Liver (tissue), 9 donors: ENCODE data around the gene MYL6B. TPM values are rescaled to one million over a fixed set of nuclear protein-coding genes. Genes with fewer than 3 reads are reported as not detected.

Experiments
- DNase-seq: peaks from one replicate; pipeline ENCODE4 v3.0.0-alpha.2; 2017; ENCODE audit warnings: low spot score
- H3K27ac ChIP-seq, 2 donors: one replicate each; pipeline ENCODE4 v1.7.0; 2013; ENCODE audit warnings: inconsistent platforms in 2 of 2, low read length in 2 of 2, control low read depth in 1 of 2, low read depth in 1 of 2, mild to moderate bottlenecking in 1 of 2
- H3K27me3 ChIP-seq, 4 donors: one replicate each; pipeline versions ENCODE4 v1.6.1 to v1.7.0; 2013; ENCODE audit warnings: low read length in 3 of 4, inconsistent platforms in 1 of 4, mild to moderate bottlenecking in 1 of 4, moderate library complexity in 1 of 4; ENCODE audit not compliant: control insufficient read depth in 4 of 4, insufficient read depth in 4 of 4
- H3K36me3 ChIP-seq, 4 donors: one replicate each; pipeline versions ENCODE4 v1.6.1 to v1.7.0; 2013; ENCODE audit warnings: low read length in 3 of 4, mild to moderate bottlenecking in 3 of 4, low read depth in 1 of 4, moderate library complexity in 1 of 4; ENCODE audit not compliant: control insufficient read depth in 4 of 4, insufficient read depth in 3 of 4
- H3K4me1 ChIP-seq, 4 donors: one replicate each; pipeline versions ENCODE4 v1.6.1 to v1.7.0; 2013; ENCODE audit warnings: low read length in 3 of 4, mild to moderate bottlenecking in 3 of 4, moderate library complexity in 1 of 4; ENCODE audit not compliant: control insufficient read depth in 4 of 4, insufficient read depth in 4 of 4
- H3K4me3 ChIP-seq, 3 donors: one replicate each; pipeline versions ENCODE4 v1.6.1 to v1.7.0; 2013; ENCODE audit warnings: low read length in 3 of 3, control low read depth in 1 of 3, low read depth in 1 of 3, mild to moderate bottlenecking in 1 of 3
- H3K9ac ChIP-seq, 2 donors: one replicate each; pipeline ENCODE4 v1.7.0; 2013; ENCODE audit warnings: low read length in 2 of 2, mild to moderate bottlenecking in 2 of 2, moderate library complexity in 2 of 2, control low read depth in 1 of 2, low read depth in 1 of 2
- H3K9me3 ChIP-seq, 4 donors: one replicate each; pipeline versions ENCODE4 v1.6.1 to v1.7.0; 2013; ENCODE audit warnings: low read length in 3 of 4; ENCODE audit not compliant: control insufficient read depth in 4 of 4
- ATF3 ChIP-seq: IDR thresholded peaks from 2 replicates; pipeline ENCODE4 v1.6.1; 2016; ENCODE audit warnings: antibody characterized with exemption
- EGR1 ChIP-seq, 2 donors: IDR thresholded peaks; 2 replicates each; pipeline ENCODE4 v1.6.1; 2016 to 2018; ENCODE audit warnings: antibody characterized with exemption in 2 of 2, low read depth in 2 of 2
- GABPA ChIP-seq, 2 donors: IDR thresholded peaks in 1 of 2; conservative IDR thresholded peaks in 1 of 2; 2 replicates each; pipeline ENCODE4 v1.6.1; 2016; ENCODE audit warnings: antibody characterized with exemption in 2 of 2, mild to moderate bottlenecking in 1 of 2, moderate library complexity in 1 of 2
- HNF4A ChIP-seq, 2 donors: conservative IDR thresholded peaks; 2 replicates each; pipeline ENCODE4 v1.6.1; 2016; ENCODE audit warnings: antibody characterized with exemption in 2 of 2, mild to moderate bottlenecking in 2 of 2
- HNF4G ChIP-seq: IDR thresholded peaks from 2 replicates; pipeline ENCODE4 v1.6.1; 2016; ENCODE audit warnings: antibody characterized with exemption
- MAX ChIP-seq: IDR thresholded peaks from 2 replicates; pipeline ENCODE4 v1.6.1; 2016; ENCODE audit warnings: antibody characterized with exemption
- NR2F2 ChIP-seq: IDR thresholded peaks from 2 replicates; pipeline ENCODE4 v1.6.1; 2016; ENCODE audit warnings: antibody characterized with exemption
- RAD21 ChIP-seq, 2 donors: IDR thresholded peaks; 2 replicates each; pipeline ENCODE4 v1.6.1; 2016; ENCODE audit warnings: antibody characterized with exemption in 2 of 2, mild to moderate bottlenecking in 2 of 2
- RXRA ChIP-seq, 2 donors: IDR thresholded peaks; 2 replicates each; pipeline ENCODE4 v1.6.1; 2017 to 2018; ENCODE audit warnings: antibody characterized with exemption in 2 of 2, mild to moderate bottlenecking in 1 of 2
- SP1 ChIP-seq: IDR thresholded peaks from 2 replicates; pipeline ENCODE4 v1.6.1; 2018; ENCODE audit warnings: antibody characterized with exemption, mild to moderate bottlenecking
- TAF1 ChIP-seq: conservative IDR thresholded peaks from 2 replicates; pipeline ENCODE4 v1.6.1; 2016; ENCODE audit warnings: antibody characterized with exemption, mild to moderate bottlenecking
- YY1 ChIP-seq: IDR thresholded peaks from 2 replicates; pipeline ENCODE4 v1.6.1; 2016; ENCODE audit warnings: antibody characterized with exemption, mild to moderate bottlenecking
- WGBS: extraction: QIAGEN DNeasy Blood & Tissue Kit; methylation state at CpG from one replicate; pipeline ENCODE4 v1.1.7; 2013; 5-methylcytosine and 5-hydroxymethylcytosine counted together
- polyA plus RNA-seq, 2 donors: library from polyadenylated mRNA; stranded (reverse) in 1 of 2; unstranded in 1 of 2; fragments of 200-250 nt in 1 of 2; fragments of >200 nt in 1 of 2; fragmentation: Nextera tagmentation in 1 of 2; extraction: Ambion mirVana in 1 of 2; gene quantifications; one replicate each; pipeline versions ENCODE4 v1.2.1 to v1.2.3, GENCODE V29; 2013 to 2015
- total RNA-seq, 2 donors: library from RNA; depleted of rRNA; stranded (reverse); fragments of >200 nt; gene quantifications; one replicate each; pipeline ENCODE4 v1.2.3, GENCODE V29; 2014
- TF ChIP-seq, protein P1 (sequence below): fragments of 150-350 bp; IDR thresholded peaks from 2 replicates; pipeline ENCODE4 v1.5.1; 2017; ENCODE audit warnings: improper control_type of control experiment, low read depth, low read length; ENCODE audit not compliant: missing input control
- TF ChIP-seq, protein P2 (sequence below): IDR thresholded peaks from 2 replicates; pipeline ENCODE4 v1.6.1; 2016; ENCODE audit warnings: antibody characterized with exemption
- TF ChIP-seq, protein P3 (sequence below): IDR thresholded peaks from 2 replicates; pipeline ENCODE4 v1.6.1; 2016; ENCODE audit warnings: antibody characterized with exemption, mild to moderate bottlenecking
- donor health status: healthy.
- donor health status: healthy.
- donor health status: healthy.
- donor health status: healthy.
- donor health status: healthy.

The MYL6B gene
- total and polyA plus RNA-seq, 4 donors = 3.7 to 14.2 (median 12.6) TPM

DNA sequence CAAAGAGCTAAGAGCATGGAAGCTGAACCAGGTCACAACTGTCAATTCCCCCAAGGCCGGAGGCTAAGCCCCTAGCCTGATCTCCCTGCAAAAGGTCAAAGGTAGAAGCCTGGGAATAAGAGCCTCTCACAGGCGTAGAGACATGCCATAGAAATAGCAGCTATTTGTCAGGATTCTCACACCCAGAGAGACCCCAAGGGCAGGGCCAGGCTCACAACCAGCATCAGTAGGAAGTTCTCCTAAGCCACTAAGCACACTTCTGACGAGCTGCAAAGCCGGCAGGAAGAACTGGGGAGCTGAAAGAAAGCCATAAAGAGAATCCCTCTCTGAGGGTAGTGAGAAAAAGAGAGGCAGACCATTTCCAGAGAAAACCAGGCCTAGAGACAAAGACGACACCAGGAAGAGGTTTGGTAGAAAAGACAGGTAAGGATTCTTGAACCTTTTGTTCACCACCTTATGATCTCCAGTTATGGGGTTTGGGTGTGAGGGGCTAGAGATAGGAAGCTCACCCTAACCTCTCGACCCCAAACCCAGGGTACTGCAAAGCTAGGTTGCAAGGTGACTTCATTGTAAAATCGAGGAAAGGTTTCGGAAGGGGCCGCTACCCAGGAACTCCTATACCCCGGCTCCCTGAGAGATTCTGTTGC lies 35.9 kb downstream of the MYL6B start:
- no peak for TF ChIP-seq TAF1
- no peak for TF ChIP-seq ATF3
- TF ChIP-seq HNF4A (conservative IDR thresholded peaks at IDR 0.05) = no peak
- no peak for TF ChIP-seq YY1
- TF ChIP-seq GABPA (IDR thresholded peaks at IDR 0.05 in 1 of 2, conservative IDR thresholded peaks at IDR 0.05 in 1 of 2) = no peak
- TF ChIP-seq SP1 = no peak
- TF ChIP-seq, protein P1, sequence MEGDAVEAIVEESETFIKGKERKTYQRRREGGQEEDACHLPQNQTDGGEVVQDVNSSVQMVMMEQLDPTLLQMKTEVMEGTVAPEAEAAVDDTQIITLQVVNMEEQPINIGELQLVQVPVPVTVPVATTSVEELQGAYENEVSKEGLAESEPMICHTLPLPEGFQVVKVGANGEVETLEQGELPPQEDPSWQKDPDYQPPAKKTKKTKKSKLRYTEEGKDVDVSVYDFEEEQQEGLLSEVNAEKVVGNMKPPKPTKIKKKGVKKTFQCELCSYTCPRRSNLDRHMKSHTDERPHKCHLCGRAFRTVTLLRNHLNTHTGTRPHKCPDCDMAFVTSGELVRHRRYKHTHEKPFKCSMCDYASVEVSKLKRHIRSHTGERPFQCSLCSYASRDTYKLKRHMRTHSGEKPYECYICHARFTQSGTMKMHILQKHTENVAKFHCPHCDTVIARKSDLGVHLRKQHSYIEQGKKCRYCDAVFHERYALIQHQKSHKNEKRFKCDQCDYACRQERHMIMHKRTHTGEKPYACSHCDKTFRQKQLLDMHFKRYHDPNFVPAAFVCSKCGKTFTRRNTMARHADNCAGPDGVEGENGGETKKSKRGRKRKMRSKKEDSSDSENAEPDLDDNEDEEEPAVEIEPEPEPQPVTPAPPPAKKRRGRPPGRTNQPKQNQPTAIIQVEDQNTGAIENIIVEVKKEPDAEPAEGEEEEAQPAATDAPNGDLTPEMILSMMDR = no peak
- TF ChIP-seq MAX = no peak
- TF ChIP-seq RXRA (IDR thresholded peaks at IDR 0.05) = no peak
- TF ChIP-seq, protein P2, sequence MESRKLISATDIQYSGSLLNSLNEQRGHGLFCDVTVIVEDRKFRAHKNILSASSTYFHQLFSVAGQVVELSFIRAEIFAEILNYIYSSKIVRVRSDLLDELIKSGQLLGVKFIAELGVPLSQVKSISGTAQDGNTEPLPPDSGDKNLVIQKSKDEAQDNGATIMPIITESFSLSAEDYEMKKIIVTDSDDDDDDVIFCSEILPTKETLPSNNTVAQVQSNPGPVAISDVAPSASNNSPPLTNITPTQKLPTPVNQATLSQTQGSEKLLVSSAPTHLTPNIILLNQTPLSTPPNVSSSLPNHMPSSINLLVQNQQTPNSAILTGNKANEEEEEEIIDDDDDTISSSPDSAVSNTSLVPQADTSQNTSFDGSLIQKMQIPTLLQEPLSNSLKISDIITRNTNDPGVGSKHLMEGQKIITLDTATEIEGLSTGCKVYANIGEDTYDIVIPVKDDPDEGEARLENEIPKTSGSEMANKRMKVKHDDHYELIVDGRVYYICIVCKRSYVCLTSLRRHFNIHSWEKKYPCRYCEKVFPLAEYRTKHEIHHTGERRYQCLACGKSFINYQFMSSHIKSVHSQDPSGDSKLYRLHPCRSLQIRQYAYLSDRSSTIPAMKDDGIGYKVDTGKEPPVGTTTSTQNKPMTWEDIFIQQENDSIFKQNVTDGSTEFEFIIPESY = no peak
- no peak for TF ChIP-seq EGR1 (IDR thresholded peaks at IDR 0.05; ENCODE audit: low read depth in 2 of 2)
- no peak for TF ChIP-seq NR2F2
- no peak for TF ChIP-seq HNF4G
- TF ChIP-seq RAD21 (IDR thresholded peaks at IDR 0.05) = no peak
- TF ChIP-seq, protein P3, sequence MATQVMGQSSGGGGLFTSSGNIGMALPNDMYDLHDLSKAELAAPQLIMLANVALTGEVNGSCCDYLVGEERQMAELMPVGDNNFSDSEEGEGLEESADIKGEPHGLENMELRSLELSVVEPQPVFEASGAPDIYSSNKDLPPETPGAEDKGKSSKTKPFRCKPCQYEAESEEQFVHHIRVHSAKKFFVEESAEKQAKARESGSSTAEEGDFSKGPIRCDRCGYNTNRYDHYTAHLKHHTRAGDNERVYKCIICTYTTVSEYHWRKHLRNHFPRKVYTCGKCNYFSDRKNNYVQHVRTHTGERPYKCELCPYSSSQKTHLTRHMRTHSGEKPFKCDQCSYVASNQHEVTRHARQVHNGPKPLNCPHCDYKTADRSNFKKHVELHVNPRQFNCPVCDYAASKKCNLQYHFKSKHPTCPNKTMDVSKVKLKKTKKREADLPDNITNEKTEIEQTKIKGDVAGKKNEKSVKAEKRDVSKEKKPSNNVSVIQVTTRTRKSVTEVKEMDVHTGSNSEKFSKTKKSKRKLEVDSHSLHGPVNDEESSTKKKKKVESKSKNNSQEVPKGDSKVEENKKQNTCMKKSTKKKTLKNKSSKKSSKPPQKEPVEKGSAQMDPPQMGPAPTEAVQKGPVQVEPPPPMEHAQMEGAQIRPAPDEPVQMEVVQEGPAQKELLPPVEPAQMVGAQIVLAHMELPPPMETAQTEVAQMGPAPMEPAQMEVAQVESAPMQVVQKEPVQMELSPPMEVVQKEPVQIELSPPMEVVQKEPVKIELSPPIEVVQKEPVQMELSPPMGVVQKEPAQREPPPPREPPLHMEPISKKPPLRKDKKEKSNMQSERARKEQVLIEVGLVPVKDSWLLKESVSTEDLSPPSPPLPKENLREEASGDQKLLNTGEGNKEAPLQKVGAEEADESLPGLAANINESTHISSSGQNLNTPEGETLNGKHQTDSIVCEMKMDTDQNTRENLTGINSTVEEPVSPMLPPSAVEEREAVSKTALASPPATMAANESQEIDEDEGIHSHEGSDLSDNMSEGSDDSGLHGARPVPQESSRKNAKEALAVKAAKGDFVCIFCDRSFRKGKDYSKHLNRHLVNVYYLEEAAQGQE = no peak
- Histone ChIP-seq H3K4me1 (peaks cover 0 to 24% (median 18%) of the 10 kb centered on the region in 4 donors), H3K27ac (peak overlapping the region in 1 of 2 donors; percentile 67), H3K27me3 (no peaks in the 10 kb centered on the region), H3K36me3 (peaks cover 5 to 22% (median 22%) of the 10 kb centered on the region in 4 donors), H3K9ac (peak overlapping the region; percentile 33 to 39), H3K4me3 (peak overlapping the region; percentile 63 to 95 (median 68)), H3K9me3 (no peaks in the 10 kb centered on the region)
- DNase-seq = no peak
- 37% methylated on average over 10 of the region's 10 CpGs for WGBS
